ENCODE results near the gene ANKRD13B. TPM values are rescaled to one million over a fixed set of nuclear protein-coding genes. Genes with fewer than 3 reads are reported as not detected.
A peak's percentile ranks its signal among the peaks of the same experiment; 100 is the strongest.

Gene ANKRD13B
- total and polyA plus RNA-seq, 2 of the 13 experiments (the other 11 are each of a cell fraction or from before 2014, with no cell fraction given): 1.7 to 1.8 TPM

DNA sequence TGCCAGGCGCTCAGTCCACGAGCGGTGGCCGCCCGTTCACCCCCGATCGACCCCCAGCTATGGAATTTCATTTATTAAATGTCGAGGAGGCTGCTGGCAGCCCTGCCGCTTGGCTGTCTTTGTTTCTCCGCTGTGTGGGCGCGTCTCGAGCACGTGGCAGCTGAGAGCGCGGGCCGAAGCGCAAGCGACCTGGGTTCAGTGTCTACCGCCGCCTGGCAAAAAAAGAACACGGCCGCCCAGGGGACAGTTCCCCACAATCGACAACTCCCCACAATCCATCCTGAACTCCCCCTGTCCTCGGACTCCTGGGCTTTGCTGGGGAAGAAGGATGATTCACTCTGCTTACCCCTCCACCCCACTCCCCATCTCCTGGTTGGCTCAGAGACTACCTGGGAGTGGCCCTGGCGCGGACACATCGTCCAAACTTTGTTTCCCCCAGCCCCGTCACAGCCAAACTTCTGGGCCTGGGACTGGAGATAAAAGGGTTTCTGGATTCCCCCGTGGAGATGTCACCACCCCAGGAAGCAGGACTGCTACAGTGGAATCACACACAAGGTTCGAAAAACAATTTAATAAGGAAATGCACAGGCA, 1.7 kb upstream of the ANKRD13B start (continued):
- no peak for TF ChIP-seq MBD4 (IDR thresholded peaks at IDR 0.05; ENCODE audit: borderline replicate concordance, low read length)
- TF ChIP-seq ZNF543 (CRISPR knock-in tag; IDR thresholded peaks at IDR 0.05): 0 out of 2 replicates have a peak, but pooled peaks have one; percentile 3
- no peak for TF ChIP-seq ZNF180 (CRISPR knock-in tag; IDR thresholded peaks at IDR 0.05; ENCODE audit: borderline replicate concordance, low read depth)
- TF ChIP-seq GATA4 (IDR thresholded peaks at IDR 0.05; ENCODE audit: borderline replicate concordance, low read depth): no peak
- TF ChIP-seq ZKSCAN1 (IDR thresholded peaks at IDR 0.05; ENCODE audit: low read length): no peak
- TF ChIP-seq DNMT1 (CRISPR knock-in tag; IDR thresholded peaks at IDR 0.05): no peak
- TF ChIP-seq, protein P1, sequence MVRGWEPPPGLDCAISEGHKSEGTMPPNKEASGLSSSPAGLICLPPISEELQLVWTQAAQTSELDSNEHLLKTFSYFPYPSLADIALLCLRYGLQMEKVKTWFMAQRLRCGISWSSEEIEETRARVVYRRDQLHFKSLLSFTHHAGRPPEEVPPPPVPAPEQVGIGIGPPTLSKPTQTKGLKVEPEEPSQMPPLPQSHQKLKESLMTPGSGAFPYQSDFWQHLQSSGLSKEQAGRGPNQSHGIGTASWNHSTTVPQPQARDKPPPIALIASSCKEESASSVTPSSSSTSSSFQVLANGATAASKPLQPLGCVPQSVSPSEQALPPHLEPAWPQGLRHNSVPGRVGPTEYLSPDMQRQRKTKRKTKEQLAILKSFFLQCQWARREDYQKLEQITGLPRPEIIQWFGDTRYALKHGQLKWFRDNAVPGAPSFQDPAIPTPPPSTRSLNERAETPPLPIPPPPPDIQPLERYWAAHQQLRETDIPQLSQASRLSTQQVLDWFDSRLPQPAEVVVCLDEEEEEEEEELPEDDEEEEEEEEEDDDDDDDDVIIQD (CRISPR knock-in tag; IDR thresholded peaks at IDR 0.05; ENCODE audit: low read depth): no peak
- TF ChIP-seq ZNF746 (CRISPR knock-in tag; IDR thresholded peaks at IDR 0.05): no peak
- TF ChIP-seq RBFOX2 (IDR thresholded peaks at IDR 0.05; ENCODE audit: low read depth, low read length): peak; percentile 38; the same call in 1 of the 2 replicates
- 0 out of 2 replicates have a peak, but pooled peaks have one; percentile 8 for TF ChIP-seq ZNF749 (CRISPR knock-in tag; IDR thresholded peaks at IDR 0.05; ENCODE audit: borderline replicate concordance)
- no peak for TF ChIP-seq ZNF644 (CRISPR knock-in tag; IDR thresholded peaks at IDR 0.05; ENCODE audit: low read depth)
- TF ChIP-seq, protein P2, sequence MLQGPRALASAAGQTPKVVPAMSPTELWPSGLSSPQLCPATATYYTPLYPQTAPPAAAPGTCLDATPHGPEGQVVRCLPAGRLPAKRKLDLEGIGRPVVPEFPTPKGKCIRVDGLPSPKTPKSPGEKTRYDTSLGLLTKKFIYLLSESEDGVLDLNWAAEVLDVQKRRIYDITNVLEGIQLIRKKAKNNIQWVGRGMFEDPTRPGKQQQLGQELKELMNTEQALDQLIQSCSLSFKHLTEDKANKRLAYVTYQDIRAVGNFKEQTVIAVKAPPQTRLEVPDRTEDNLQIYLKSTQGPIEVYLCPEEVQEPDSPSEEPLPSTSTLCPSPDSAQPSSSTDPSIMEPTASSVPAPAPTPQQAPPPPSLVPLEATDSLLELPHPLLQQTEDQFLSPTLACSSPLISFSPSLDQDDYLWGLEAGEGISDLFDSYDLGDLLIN (CRISPR knock-in tag; IDR thresholded peaks at IDR 0.05; ENCODE audit: borderline replicate concordance): no peak
- TF ChIP-seq ZNF10 (CRISPR knock-in tag; IDR thresholded peaks at IDR 0.05; ENCODE audit: borderline replicate concordance, low read depth): no peak
- no peak; the same call in none of the 2 replicates for TF ChIP-seq MED1 (CRISPR knock-in tag; IDR thresholded peaks at IDR 0.05)
- no peak for TF ChIP-seq NCOA5 (CRISPR knock-in tag; IDR thresholded peaks at IDR 0.05)
- TF ChIP-seq SP4 (CRISPR knock-in tag; IDR thresholded peaks at IDR 0.05): no peak
- TF ChIP-seq CCAR2 (optimal IDR thresholded peaks at IDR 0.05; ENCODE audit: low read depth, low read length): no peak
- no peak for TF ChIP-seq MEIS2 (CRISPR knock-in tag; IDR thresholded peaks at IDR 0.05)
- TF ChIP-seq, protein P3, sequence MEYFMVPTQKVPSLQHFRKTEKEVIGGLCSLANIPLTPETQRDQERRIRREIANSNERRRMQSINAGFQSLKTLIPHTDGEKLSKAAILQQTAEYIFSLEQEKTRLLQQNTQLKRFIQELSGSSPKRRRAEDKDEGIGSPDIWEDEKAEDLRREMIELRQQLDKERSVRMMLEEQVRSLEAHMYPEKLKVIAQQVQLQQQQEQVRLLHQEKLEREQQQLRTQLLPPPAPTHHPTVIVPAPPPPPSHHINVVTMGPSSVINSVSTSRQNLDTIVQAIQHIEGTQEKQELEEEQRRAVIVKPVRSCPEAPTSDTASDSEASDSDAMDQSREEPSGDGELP (IDR thresholded peaks at IDR 0.05; ENCODE audit: borderline replicate concordance, low read depth): no peak
- peak; percentile 33; the same call in 1 of the 2 replicates for TF ChIP-seq EED (CRISPR knock-in tag; IDR thresholded peaks at IDR 0.05)
- no peak for TF ChIP-seq ZNF672 (CRISPR knock-in tag; IDR thresholded peaks at IDR 0.05)
- TF ChIP-seq ZEB1 (IDR thresholded peaks at IDR 0.05; ENCODE audit: insufficient replicate concordance, low read depth): peak; percentile 37
- no peak for TF ChIP-seq SRSF1 (optimal IDR thresholded peaks at IDR 0.05; ENCODE audit: low read depth, low read length)
- no peak for TF ChIP-seq FLYWCH1 (CRISPR knock-in tag; IDR thresholded peaks at IDR 0.05)
- no peak for TF ChIP-seq ZNF160 (CRISPR knock-in tag; IDR thresholded peaks at IDR 0.05)
- TF ChIP-seq SCMH1 (CRISPR knock-in tag; IDR thresholded peaks at IDR 0.05; ENCODE audit: borderline replicate concordance): no peak

Data from HepG2 (cell line).